Uterus (tissue), 4 donors: Measurements from ENCODE around the gene JAKMIP2. TPM values are rescaled to one million over a fixed set of nuclear protein-coding genes. Genes with fewer than 3 reads are reported as not detected.
A peak's percentile ranks its signal among the peaks of the same experiment; 100 is the strongest.

Source experiments
- DNase-seq, 2 donors: peaks; one replicate each; pipeline ENCODE4 v3.0.0-alpha.2; 2019 to 2020
- H3K27ac ChIP-seq, 2 donors: fragments of 200-600 bp; sonication (generic); 1 replicate in 1 of 2; 2 replicates in 1 of 2; pipeline ENCODE4 v1.5.1; 2016 to 2018
- H3K27me3 ChIP-seq, 2 donors: fragments of 200-600 bp; sonication (generic); one replicate each; pipeline ENCODE4 v1.5.1; 2018 to 2019; ENCODE audit warnings: control low read depth in 1 of 2
- H3K36me3 ChIP-seq, 2 donors: fragments of 200-600 bp; sonication (generic); one replicate each; pipeline ENCODE4 v1.5.1; 2019; ENCODE audit warnings: control low read depth in 1 of 2
- H3K4me1 ChIP-seq, 2 donors: fragments of 200-600 bp; sonication (generic); one replicate each; pipeline ENCODE4 v1.5.1; 2018 to 2019; ENCODE audit warnings: control low read depth in 1 of 2
- H3K4me3 ChIP-seq, 2 donors: fragments of 200-600 bp; sonication (generic); 1 replicate in 1 of 2; 2 replicates in 1 of 2; pipeline ENCODE4 v1.5.1; 2018 to 2019; ENCODE audit warnings: mild to moderate bottlenecking in 1 of 2
- H3K9me3 ChIP-seq, 2 donors: fragments of 200-600 bp; sonication (generic); one replicate each; pipeline ENCODE4 v1.5.1; 2019; ENCODE audit warnings: control low read depth in 1 of 2
- POLR2A ChIP-seq, 2 donors: fragments of 450-650 bp; IDR thresholded peaks; one replicate each; pipeline ENCODE4 v1.6.1; 2016; ENCODE audit warnings: antibody characterized with exemption in 2 of 2, mild to moderate bottlenecking in 1 of 2, moderate library complexity in 1 of 2
- intact Hi-C: fragments of 100-400 bp; cut with DNase I; formaldehyde crosslinking; loops from one replicate; pipeline ENCODE4 v1.15.1; 2023; ENCODE audit warnings: low total_unique reads
- total RNA-seq, 4 donors: library from RNA; depleted of rRNA in 3 of 4; stranded (reverse); fragments of >200 nt in 3 of 4; gene quantifications; one replicate each; pipeline versions ENCODE4 v1.1.0 to v1.2.4, GENCODE V29; 2014 to 2023
- TF ChIP-seq, protein P1 (sequence below), 4 experiments: fragments of 200-600 bp in 2 of 4; fragments of 450-650 bp in 2 of 4; sonication (generic) in 2 of 4; IDR thresholded peaks; one replicate each; pipeline ENCODE4 v1.5.1; 2016 to 2019; ENCODE audit warnings: antibody characterized with exemption in 4 of 4, mild to moderate bottlenecking in 2 of 4, moderate library complexity in 1 of 4
- donor health status: DM: yes; HTN: yes; CAD: no.

JAKMIP2 gene
- total RNA-seq, 4 donors from 2014 or later, result 0.29 to 9.3 (median 5.0) TPM

DNA sequence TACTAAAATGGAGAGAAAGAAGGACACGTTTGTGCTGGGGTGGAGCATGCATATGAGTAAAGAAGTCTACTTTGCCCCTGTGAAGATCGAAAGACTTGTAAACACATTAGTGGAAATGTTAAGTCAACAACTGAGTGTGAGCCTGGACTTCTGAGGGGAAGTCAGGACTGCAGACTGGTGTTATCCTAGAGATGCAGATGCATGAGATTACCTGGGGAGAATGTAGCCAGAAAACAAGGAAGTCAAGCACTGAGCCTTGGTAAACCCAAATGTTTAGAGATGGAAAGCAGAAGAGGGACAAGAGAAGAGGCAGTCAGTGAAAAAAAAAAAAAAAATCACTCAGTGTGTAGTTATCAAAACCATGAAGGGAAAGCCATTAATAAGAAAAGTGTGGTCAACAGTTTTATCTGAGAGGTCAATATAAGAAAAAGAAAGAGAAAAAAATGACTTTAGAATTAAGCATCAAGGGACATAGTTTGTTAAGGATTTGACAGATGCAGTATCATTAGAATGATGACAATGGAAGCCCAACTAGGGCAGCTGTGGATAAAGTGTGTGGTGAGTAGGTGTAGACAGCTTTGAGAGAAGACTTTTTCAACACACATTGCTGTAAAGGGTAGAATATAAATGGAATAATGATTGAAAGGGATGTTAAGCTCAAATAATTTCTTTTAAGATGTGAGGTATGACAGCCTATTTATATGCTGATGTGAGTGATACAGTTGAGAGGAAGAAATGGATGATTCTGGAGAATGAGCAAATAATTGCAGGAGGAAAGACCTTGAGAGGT lies 22.2 kb downstream of the JAKMIP2 start:
- Histone ChIP-seq H3K27me3 (no peaks in the 10 kb centered on the region), H3K27ac (no peak overlapping the region), H3K4me1 (no peaks in the 10 kb centered on the region), H3K9me3 (no peaks in the 10 kb centered on the region), H3K36me3 (no peaks in the 10 kb centered on the region), H3K4me3 (no peak overlapping the region)
- TF ChIP-seq POLR2A (IDR thresholded peaks at IDR 0.05), result no peak
- TF ChIP-seq, protein P1, sequence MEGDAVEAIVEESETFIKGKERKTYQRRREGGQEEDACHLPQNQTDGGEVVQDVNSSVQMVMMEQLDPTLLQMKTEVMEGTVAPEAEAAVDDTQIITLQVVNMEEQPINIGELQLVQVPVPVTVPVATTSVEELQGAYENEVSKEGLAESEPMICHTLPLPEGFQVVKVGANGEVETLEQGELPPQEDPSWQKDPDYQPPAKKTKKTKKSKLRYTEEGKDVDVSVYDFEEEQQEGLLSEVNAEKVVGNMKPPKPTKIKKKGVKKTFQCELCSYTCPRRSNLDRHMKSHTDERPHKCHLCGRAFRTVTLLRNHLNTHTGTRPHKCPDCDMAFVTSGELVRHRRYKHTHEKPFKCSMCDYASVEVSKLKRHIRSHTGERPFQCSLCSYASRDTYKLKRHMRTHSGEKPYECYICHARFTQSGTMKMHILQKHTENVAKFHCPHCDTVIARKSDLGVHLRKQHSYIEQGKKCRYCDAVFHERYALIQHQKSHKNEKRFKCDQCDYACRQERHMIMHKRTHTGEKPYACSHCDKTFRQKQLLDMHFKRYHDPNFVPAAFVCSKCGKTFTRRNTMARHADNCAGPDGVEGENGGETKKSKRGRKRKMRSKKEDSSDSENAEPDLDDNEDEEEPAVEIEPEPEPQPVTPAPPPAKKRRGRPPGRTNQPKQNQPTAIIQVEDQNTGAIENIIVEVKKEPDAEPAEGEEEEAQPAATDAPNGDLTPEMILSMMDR (IDR thresholded peaks at IDR 0.05), result no peak
- intact Hi-C loops, result no loop called here
- no peak for DNase-seq

DNA sequence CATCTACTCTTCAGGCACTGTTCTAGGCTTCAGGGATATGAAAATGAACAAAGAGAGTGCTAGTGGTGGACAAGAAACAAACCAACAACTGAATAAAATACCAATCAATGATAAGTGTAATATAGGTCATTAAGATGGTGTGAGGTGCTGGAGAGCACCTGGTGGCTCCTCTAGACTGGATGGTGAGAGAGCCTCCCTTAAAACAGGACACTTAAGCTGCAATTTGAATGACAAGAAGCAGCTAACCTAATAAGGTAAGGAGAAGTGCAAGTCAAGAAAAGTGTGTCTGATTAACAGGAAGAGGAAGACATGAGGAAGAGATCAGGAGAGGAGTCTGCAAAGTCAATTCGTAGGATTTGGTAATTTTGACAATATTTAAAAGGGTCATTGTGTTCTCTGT lies 23.1 kb downstream of the JAKMIP2 start:
- Histone ChIP-seq H3K27me3 (no peaks in the 10 kb centered on the region), H3K4me3 (no peak overlapping the region), H3K9me3 (no peaks in the 10 kb centered on the region), H3K4me1 (no peaks in the 10 kb centered on the region), H3K36me3 (no peaks in the 10 kb centered on the region), H3K27ac (no peak overlapping the region)
- intact Hi-C loops, result no loop called here
- TF ChIP-seq POLR2A (IDR thresholded peaks at IDR 0.05), result no peak
- TF ChIP-seq, protein P1 (IDR thresholded peaks at IDR 0.05), result no peak
- no peak for DNase-seq

DNA sequence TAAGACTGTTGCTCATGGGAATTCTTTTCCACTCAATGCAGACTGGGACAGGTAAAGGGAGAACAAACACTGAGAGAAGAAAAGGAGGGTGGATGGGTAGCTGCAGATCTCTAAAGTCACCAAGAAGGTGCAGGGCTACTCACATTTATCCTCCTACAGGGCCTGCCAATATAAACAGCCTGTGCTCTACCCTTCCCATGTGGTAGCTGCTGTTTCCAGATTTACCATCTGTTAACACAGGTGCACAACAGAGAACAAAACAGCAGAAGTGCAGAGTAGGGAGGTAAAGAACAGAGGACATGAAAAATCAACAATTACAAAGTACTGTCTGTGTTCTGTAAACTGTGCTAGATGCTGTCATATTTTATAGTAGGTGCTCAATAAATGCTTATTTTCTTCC lies 26.0 kb downstream of the JAKMIP2 start:
- Histone ChIP-seq H3K4me1 (no peaks in the 10 kb centered on the region), H3K4me3 (no peak overlapping the region), H3K9me3 (no peaks in the 10 kb centered on the region), H3K36me3 (no peaks in the 10 kb centered on the region), H3K27ac (no peak overlapping the region), H3K27me3 (no peaks in the 10 kb centered on the region)
- TF ChIP-seq, protein P1 (IDR thresholded peaks at IDR 0.05), result no peak
- TF ChIP-seq POLR2A (IDR thresholded peaks at IDR 0.05), result no peak
- intact Hi-C loops, result no loop called here
- no peak for DNase-seq

DNA sequence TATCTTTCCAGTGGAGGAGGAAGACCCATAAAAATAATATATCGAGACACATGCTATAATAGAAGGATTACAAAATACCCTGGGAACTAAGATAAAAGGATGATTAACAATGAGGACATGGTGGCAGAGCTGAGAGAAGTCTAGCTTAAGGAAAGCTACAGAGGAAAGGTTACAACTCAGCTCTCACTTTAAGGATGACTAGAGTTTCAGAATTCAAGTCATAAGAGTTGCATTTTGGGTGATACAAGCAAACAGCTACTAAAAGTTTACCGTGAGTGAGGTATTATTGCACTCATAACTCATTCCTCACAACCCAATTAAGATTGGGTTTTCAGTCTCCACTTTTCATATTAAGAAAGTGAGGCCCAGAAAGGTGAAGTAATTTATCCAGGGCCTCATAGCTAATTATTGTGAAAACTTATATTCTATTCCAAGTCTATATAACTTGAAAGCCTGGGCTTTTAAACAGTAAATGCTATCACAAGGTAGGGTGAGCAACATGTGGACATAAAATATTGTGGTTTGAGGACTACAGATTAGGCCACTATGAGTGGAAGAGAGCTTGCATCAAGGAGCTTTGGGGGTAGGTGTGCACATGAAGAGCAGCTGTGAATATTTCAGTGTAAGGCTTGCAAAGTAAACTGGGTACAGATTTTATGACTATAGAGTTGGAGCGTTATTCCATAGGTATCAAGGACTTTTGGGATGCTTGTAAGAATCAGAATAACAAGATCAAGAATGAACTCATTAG lies 28.0 kb downstream of the JAKMIP2 start:
- Histone ChIP-seq H3K36me3 (no peaks in the 10 kb centered on the region), H3K9me3 (no peaks in the 10 kb centered on the region), H3K27ac (peak overlapping the region in 1 of 2 donors; percentile 52), H3K4me3 (no peak overlapping the region), H3K4me1 (no peaks in the 10 kb centered on the region), H3K27me3 (no peaks in the 10 kb centered on the region)
- no peak for TF ChIP-seq POLR2A (IDR thresholded peaks at IDR 0.05)
- TF ChIP-seq, protein P1 (IDR thresholded peaks at IDR 0.05), result no peak
- intact Hi-C loops, result no loop called here
- no peak for DNase-seq

DNA sequence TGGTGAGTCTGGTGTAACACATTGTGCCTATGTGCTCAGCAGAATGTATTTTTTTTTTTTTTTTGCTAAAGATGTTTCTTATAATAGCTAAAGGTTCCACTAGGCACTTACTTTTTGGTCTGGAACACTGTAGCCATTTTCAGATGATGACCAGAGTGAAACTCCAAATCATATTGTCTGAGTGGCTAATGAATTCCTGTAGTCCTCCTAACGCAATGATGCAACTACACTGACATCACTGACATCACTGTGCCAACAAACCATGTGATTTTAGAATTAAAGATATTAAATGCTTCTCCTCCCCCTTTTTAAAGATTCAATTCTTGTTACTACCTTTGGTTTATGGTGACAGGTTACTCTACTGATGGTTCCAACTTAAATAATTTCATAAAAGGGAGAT lies 28.8 kb downstream of the JAKMIP2 start:
- no peaks in the 10 kb centered on the region for H3K36me3 ChIP-seq
- TF ChIP-seq POLR2A (IDR thresholded peaks at IDR 0.05), result no peak
- TF ChIP-seq, protein P1 (IDR thresholded peaks at IDR 0.05), result no peak
- no peaks in the 10 kb centered on the region for H3K9me3 ChIP-seq
- intact Hi-C loops, result no loop called here
- peak in 1 of 2 donors; percentile 14 for DNase-seq
- no peaks in the 10 kb centered on the region for H3K27me3 ChIP-seq
- peak overlapping the region; percentile 9 to 52 for H3K27ac ChIP-seq
- H3K4me1 ChIP-seq, result no peaks in the 10 kb centered on the region
- no peak overlapping the region for H3K4me3 ChIP-seq
